ENCODE data around the gene DPEP2NB. TPM values are rescaled to one million over a fixed set of nuclear protein-coding genes. Genes with fewer than 3 reads are reported as not detected.
A peak's percentile ranks its signal among the peaks of the same experiment; 100 is the strongest.
"Not testable (repeated sequence)": the region's sequence is repeated elsewhere in the genome, so short reads cannot be mapped to it uniquely, and the experiment has no call there.

The DPEP2NB gene
- total RNA-seq, 2 donors from 2014 or later, result not detected

DNA sequence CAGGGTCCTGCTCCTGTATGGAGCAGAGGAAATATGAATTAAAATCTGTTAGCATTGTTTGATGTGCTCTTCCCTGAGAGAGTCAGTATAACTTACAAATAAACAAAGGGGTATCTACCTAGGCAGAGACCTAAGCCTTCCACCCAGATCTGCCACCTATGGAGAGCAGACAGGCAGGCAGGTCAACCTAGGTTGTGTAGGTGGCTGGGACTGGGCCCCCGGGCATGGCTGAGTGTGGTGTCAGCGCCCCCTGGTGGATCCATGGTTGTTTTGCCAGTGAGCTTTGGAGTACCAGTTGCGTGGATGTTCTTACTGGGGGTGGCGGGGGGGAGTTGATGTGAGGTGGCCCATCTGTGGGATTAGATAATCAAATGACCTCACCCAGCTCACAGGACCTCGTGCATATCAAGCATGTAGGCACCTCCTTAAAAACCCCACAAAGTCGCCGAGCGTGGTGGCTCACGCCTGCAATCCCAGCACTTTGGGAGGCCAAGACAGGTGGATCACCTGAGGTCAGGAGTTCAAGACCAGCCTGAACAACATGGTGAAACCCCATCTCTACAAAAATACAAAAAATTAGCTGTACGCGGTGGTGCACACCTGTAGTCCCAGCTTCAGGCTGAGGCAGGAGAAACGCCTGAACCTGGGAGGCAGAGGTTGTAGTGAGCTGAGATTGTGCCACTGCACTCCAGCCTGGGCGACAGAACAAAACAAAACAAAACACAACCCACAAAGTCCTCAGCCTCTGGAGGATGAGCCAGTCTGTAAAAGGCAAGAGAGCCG, 25.0 kb upstream of the DPEP2NB start:
- TF ChIP-seq CTCF (IDR thresholded peaks at IDR 0.05), result peak; percentile 93
- Histone ChIP-seq H3K27me3 (replicated peaks; ENCODE audit: insufficient read depth) (no peaks in the 10 kb centered on the region), H3K4me3 (no peak overlapping the region), H3K4me1 (ENCODE audit: control insufficient read depth in 1 of 2, low read depth in 2 of 2) (no peaks in the 10 kb centered on the region), H3K9me3 (no peaks in the 10 kb centered on the region), H3K36me3 (no peaks in the 10 kb centered on the region), H3K27ac (no peak overlapping the region)
- DNase-seq (ENCODE audit: low spot score), result peak; percentile 43
- ATAC-seq (ENCODE audit: insufficient number of reproducible peaks, low FRiP score, low read depth), result peak; percentile 51

DNA sequence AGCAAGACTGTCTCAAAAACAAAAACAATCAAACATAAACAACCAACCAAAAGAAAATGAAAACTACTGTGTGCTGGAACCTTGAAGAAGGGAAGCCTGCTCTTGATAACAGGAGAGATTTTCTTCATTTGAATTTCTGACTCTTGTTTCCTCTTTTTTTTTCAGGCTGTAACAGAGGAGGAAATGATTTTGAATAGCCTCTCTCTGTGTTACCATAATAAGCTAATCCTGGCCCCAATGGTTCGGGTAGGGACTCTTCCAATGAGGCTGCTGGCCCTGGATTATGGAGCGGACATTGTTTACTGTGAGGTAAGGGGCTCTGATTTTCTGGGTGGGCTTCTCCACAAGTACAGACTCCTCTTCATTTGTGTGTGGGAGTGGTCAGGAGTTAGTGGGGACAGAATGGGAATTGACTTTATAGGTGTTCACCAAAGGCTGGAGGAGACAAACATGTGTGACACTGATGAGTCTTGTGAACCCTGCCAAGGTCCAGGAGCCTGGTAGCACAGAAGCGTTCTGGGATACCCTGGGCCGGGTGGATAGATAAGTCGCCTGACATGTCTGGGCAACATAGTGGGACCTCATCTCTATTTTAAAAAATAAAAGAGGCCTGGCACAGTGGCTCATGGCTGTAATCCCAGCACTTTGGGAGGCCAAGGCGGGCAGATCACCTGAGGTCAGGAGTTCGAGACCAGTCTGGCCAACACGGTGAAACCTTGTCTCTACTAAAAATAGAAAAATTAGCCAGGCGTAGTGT, 22.3 kb upstream of the DPEP2NB start:
- no peak for ATAC-seq (ENCODE audit: insufficient number of reproducible peaks, low FRiP score, low read depth)
- H3K36me3 ChIP-seq, result no peaks in the 10 kb centered on the region
- no peak for DNase-seq (ENCODE audit: low spot score)
- TF ChIP-seq CTCF (IDR thresholded peaks at IDR 0.05), result no peak
- H3K27me3 ChIP-seq (replicated peaks; ENCODE audit: insufficient read depth), result no peaks in the 10 kb centered on the region
- H3K9me3 ChIP-seq, result no peaks in the 10 kb centered on the region
- H3K27ac ChIP-seq, result no peak overlapping the region
- H3K4me1 ChIP-seq (ENCODE audit: control insufficient read depth in 1 of 2, low read depth in 2 of 2), result no peaks in the 10 kb centered on the region
- H3K4me3 ChIP-seq, result no peak overlapping the region

- Histone ChIP-seq H3K9me3 (no peaks in the 10 kb centered on the region), H3K27me3 (replicated peaks; ENCODE audit: insufficient read depth) (no peaks in the 10 kb centered on the region), H3K4me1 (ENCODE audit: control insufficient read depth in 1 of 2, low read depth in 2 of 2) (no peaks in the 10 kb centered on the region), H3K27ac (no peak overlapping the region), H3K4me3 (no peak overlapping the region), H3K36me3 (peaks cover 3% of the 10 kb centered on the region)
- DNase-seq (ENCODE audit: low spot score) (no peak), ATAC-seq (ENCODE audit: insufficient number of reproducible peaks, low FRiP score, low read depth) (no peak)
- TF ChIP-seq CTCF (IDR thresholded peaks at IDR 0.05), result no peak
These were observed 19.5 kb upstream of the DPEP2NB start for GRCh38 chr16:68035227-68035626.

GRCh38 chr16:68033101-68033500, 17.4 kb upstream of the DPEP2NB start:
- Histone ChIP-seq H3K27me3 (replicated peaks; ENCODE audit: insufficient read depth) (no peaks in the 10 kb centered on the region), H3K4me1 (ENCODE audit: control insufficient read depth in 1 of 2, low read depth in 2 of 2) (no peaks in the 10 kb centered on the region), H3K9me3 (no peaks in the 10 kb centered on the region), H3K27ac (no peak overlapping the region), H3K4me3 (no peak overlapping the region), H3K36me3 (peaks cover 6% of the 10 kb centered on the region)
- no peak for ATAC-seq (ENCODE audit: insufficient number of reproducible peaks, low FRiP score, low read depth)
- TF ChIP-seq CTCF (IDR thresholded peaks at IDR 0.05), result no peak
- no peak for DNase-seq (ENCODE audit: low spot score)

DNA sequence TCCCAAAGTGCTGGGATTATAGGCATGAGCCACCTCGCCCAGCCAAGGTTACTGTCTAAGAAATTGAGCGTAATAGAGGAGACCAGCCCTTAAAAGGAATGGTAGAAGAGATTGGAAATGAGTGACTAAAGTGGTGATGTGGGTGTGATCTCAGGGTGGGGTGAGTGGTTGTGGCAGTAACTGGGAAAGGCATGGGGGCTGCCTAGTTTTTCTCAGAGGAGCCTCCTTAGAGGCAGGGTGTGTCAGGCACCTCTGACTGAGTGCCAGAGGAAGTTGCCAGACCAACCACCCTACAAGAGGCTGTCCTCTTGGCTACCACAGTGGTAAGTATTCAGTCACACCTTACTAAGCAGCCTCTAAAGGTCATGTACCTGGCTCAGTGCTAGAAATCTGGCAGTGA, 16.2 kb upstream of the DPEP2NB start:
- H3K36me3 ChIP-seq, result peaks cover 12% of the 10 kb centered on the region
- no peaks in the 10 kb centered on the region for H3K4me1 ChIP-seq (ENCODE audit: control insufficient read depth in 1 of 2, low read depth in 2 of 2)
- no peaks in the 10 kb centered on the region for H3K27me3 ChIP-seq (replicated peaks; ENCODE audit: insufficient read depth)
- no peak overlapping the region for H3K27ac ChIP-seq
- H3K4me3 ChIP-seq, result no peak overlapping the region
- TF ChIP-seq CTCF (IDR thresholded peaks at IDR 0.05), result no peak
- no peaks in the 10 kb centered on the region for H3K9me3 ChIP-seq
- ATAC-seq (ENCODE audit: insufficient number of reproducible peaks, low FRiP score, low read depth), result no peak
- no peak for DNase-seq (ENCODE audit: low spot score)

GRCh38 chr16:68030108-68030507, 14.4 kb upstream of the DPEP2NB start:
- H3K27me3 ChIP-seq (replicated peaks; ENCODE audit: insufficient read depth); H3K9me3 ChIP-seq; H3K4me1 ChIP-seq (ENCODE audit: control insufficient read depth in 1 of 2, low read depth in 2 of 2); DNase-seq (ENCODE audit: low spot score); ATAC-seq (ENCODE audit: insufficient number of reproducible peaks, low FRiP score, low read depth); H3K27ac ChIP-seq; H3K4me3 ChIP-seq: not testable (repeated sequence)
- H3K36me3 ChIP-seq, result peaks cover 12% of the 10 kb centered on the region
